GM21786 (cell line): Measurements from ENCODE around the gene NAP1L5.
A peak's percentile ranks its signal among the peaks of the same experiment; 100 is the strongest.

Source experiments
- ATAC-seq: cut with Tn5 transposase; IDR thresholded peaks from one replicate; pipeline ENCODE4 v1.9.1; 2021; ENCODE audit not compliant: unreplicated experiment

The NAP1L5 gene

GRCh38 chr4:88697588-88698329 lies at the start of gene NAP1L5:
TSS of gene NAP1L5 (minus strand) at chr4:88697829. CDS start at chr4:88697754, 75 bp downstream.
- ATAC-seq: peak; percentile 92

GRCh38 chr4:88747351-88747750 lies 49.7 kb upstream of the NAP1L5 start:
- no peak for ATAC-seq

GRCh38 chr4:88746206-88746605 lies 48.6 kb upstream of the NAP1L5 start:
- ATAC-seq: no peak

- no peak for ATAC-seq
Measured at GRCh38 chr4:88745581-88746163, 48.0 kb upstream of the NAP1L5 start.

DNA sequence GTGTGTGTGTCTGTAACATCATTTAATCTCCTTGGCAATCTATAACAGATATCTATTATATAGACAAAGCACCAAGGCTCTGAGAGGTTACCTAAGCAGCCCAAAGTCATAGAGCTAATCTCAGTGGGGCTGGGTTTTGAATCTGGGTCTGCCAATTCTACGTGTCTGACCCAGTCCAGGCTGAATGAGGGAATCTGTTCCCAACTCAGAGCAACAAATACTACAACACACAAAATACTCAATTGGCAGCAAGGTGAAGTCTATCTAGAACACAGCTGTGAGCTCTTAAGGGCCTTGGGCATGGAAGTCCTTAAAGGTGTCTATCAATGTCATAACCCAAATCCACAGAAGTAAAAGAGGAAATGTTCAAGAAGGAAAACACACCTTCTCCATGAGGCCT lies 47.5 kb upstream of the NAP1L5 start:
- no peak for ATAC-seq

GRCh38 chr4:88744609-88745008 lies 47.0 kb upstream of the NAP1L5 start:
- ATAC-seq: no peak

DNA sequence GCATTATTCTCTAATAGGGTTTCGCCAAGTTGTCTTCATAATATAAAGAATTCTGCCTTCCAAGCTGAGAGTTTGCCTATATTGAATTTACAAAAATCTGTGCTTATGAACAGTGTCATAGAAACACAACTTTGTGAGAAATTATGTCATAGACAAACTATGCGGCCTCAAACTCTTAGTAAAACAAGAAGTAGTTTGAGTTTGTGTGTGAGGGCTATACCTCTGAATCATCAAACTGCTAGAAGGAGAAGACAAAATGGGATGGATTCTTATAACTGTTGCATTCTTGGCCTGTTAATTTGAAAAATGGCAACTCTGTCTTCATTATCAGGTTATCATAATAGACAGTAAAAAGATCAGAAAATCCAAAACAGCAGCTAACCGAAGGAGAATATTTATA lies 46.1 kb upstream of the NAP1L5 start:
- no peak for ATAC-seq

DNA sequence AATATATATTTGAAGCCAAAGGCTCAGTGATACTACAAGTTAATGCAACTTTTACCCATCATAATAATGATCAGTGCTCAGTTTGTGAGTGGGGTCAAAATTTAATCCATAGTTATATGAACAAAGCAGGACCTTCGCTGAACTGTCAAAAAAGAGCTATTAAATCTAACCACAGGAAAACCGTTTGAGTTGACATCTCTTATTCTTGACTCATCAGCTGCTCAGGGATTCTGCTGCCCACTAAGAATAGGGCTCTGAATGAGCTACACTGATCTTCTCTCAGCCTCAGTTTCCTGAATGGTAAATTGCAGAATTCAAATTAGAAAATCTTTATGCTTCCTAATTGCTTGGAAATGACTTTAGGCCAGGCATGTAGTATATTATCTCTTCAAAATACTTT lies 44.9 kb upstream of the NAP1L5 start:
- ATAC-seq: no peak

- no peak for ATAC-seq
Measured at GRCh38 chr4:88738180-88738579, 40.6 kb upstream of the NAP1L5 start.

DNA sequence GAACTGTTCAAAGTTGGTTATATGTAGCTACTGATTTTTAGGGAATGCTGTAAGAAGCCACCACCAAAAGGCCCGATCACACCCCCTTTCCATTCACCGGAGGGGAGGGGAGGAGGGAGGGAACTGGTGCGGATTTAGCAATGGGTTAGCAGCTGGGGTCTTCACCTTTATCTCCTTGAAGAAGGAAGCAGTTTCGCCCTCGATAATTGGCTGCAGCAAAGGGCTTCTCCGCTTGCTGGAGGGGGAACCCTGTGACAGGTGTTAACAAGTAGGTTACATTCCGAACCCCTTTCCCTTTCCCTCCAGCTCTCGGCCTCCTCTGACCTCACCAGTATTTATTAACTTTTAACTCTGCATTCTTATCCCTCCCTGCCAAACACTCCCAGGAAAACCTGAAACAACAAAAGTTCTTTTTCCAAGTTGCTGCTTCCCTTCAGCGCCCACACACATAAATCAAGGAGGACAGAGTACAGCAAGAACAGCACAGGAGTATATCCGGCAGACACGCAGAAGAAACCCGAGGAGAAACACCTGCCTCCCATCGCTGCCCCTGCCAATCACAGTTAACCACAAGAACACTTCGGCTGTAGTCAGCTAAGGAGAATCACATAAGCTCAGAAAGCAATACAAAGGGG lies 39.8 kb upstream of the NAP1L5 start:
- ATAC-seq: peak; percentile 93

DNA sequence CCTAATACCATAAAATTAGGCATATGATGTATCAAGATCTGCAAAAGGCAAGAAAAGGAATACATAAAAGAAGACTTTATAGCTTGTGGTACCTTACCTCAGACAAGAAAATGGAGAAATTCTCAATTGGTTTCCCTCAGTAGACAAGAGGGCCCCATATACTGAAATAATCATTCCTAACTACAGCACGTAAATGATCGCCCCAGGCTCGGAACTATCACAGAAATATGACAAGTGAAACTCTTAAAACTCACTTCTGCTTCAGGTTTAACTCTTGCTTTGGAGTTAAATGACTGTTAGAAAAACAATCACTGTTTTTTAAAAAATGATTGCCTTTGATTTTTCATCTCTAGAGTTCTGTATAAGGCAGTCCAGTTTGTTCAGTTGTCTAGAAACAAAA lies 38.6 kb upstream of the NAP1L5 start:
- no peak for ATAC-seq

DNA sequence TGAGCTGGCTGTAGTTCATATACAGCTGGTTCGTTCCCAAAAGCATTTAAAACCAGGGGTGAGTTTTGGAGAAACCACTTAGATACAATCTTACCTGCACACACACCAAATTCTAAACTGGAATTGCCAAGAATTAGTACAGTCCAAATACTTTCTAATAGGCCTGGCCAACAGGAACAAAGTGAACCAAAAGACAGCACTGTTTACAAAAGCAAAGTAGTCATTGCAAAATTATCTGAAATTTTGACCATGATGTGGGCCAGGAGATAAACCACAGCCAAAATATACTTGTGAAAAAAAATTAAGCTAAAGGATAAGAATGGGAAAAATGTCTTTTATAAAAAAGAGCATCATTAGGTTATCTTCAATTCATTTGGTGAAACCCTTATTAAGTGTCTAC lies 37.9 kb upstream of the NAP1L5 start:
- no peak for ATAC-seq

- ATAC-seq: no peak
Measured at GRCh38 chr4:88734403-88734949, 36.8 kb upstream of the NAP1L5 start.

- no peak for ATAC-seq
Measured at GRCh38 chr4:88732714-88733368, 35.2 kb upstream of the NAP1L5 start.

DNA sequence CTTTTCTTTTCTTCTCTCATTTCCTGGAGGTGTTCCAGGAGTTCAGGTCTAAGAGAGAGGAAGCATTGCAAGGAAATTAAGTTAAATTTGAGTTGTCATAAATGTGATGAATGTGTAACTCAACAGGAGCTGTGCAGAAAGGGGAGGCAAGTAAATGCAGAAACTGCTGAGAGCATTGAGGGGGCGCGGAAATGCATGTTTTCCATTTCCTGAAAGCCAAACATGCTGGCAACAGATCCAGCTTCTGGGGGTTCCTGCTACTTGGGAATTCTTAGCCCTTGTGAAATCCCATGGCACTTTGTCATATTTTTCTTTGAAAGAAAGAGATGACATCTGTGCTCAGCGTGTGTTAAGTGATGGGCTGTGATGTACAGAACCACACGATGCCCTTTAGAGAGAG lies 33.8 kb upstream of the NAP1L5 start:
- ATAC-seq: no peak

DNA sequence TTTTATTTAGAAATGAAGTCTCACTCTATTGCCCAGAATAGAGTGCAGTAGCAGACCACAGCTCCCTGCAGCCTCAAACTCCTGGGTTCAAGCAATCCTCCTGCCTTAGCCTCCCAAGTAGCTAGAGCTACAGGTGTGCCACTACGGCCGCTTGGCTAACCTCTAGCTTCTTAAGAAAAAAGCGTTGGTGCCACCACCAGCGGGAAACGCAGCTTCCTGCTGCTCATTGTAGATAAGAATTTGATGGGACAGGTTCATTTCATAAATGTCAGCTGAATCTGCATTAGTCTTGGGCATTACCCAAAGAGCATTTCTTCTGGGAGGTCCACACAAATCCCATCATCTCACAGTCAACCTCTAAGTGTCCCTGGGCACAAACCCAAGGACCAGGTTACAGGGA lies 33.2 kb upstream of the NAP1L5 start:
- ATAC-seq: no peak

GRCh38 chr4:88729146-88729760 lies 31.6 kb upstream of the NAP1L5 start:
- ATAC-seq: no peak

- no peak for ATAC-seq
Measured at GRCh38 chr4:88728146-88728545, 30.5 kb upstream of the NAP1L5 start.

DNA sequence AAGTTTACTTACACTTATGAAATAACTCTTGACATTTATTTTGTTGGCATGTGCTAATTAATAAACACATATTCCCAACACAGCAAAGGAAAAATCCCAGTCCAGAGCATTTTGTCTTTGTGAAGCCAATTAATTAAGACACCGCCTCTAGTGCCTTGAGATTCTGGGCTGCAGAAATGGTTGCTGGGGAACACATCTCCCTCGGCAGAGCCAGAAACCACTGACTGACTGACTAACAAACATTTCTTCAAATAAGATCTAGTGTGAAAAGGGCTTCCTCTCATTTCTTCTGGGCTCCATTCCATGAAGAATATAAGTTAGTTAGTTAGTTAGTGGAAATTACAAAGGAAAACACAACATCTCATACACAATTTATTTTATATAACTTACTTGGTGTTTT lies 28.4 kb upstream of the NAP1L5 start:
- ATAC-seq: no peak

GRCh38 chr4:88725143-88725542 lies 27.5 kb upstream of the NAP1L5 start:
- no peak for ATAC-seq

DNA sequence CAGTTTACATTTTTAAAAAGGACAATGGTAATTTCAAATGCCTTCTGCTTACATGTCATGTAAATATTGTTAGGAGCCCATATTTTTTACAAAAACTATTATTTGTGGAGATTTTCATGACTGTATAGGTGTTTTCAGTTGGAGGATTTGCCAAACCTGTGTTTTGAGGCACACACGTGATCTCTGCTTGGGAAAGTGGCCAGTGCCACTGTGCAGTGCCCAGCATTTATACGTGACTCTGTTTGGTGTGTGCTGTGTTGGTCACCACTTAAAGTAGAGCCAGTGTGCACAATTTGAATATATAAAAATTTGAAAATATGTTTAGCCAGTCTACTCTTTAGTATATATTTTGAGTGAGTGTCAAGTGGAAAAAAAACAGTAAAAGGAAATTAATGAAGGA lies 26.8 kb upstream of the NAP1L5 start:
- no peak for ATAC-seq
